Measurements from ENCODE around the gene DGKD.

The DGKD gene

DNA sequence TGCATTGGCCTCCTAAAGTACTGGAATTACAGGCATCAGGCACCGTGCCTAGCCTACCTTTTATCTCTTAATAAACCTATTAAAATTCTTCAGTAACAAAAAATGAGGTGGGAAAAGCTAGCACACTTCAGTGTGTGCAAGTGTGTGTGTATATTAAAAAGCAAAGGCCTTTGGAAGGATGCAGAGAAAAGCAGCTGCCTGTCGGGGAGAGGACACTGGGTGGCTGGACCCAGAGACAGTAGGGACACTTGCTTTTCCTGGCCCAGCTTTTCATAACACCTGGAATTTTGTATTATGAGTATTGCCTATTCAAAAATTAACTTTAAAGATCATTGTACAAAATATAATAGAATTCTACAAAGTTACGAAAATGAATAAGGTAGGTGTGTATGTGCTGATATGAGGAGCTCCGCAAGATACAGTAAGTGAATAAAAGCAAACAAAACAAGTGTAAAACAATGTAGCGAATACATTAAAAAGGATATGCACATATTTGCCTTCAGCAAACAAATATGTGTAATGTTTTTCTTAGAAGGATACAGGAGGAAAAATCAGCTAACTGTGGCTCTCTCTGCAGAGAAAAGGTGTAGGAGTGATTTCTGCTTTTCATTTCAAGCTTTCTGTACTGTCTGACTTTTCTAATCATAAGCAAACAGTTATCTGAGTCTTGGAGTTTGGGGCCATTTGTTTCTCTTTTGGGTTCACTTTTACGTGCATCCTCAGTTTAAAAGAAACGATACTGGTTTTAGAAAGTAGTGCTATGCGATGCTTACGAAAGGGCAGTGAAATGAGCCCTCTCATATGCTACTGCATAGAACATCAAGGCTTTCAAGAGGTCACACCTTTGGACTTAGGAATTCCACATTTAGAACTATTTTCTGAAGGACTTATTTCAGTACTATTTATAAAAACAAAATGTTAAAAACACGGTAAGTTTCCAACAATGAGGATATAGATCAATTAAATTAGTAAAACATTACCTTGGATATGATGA is 141.5 kb downstream of the DGKD start:
- TF ChIP-seq, protein P1, sequence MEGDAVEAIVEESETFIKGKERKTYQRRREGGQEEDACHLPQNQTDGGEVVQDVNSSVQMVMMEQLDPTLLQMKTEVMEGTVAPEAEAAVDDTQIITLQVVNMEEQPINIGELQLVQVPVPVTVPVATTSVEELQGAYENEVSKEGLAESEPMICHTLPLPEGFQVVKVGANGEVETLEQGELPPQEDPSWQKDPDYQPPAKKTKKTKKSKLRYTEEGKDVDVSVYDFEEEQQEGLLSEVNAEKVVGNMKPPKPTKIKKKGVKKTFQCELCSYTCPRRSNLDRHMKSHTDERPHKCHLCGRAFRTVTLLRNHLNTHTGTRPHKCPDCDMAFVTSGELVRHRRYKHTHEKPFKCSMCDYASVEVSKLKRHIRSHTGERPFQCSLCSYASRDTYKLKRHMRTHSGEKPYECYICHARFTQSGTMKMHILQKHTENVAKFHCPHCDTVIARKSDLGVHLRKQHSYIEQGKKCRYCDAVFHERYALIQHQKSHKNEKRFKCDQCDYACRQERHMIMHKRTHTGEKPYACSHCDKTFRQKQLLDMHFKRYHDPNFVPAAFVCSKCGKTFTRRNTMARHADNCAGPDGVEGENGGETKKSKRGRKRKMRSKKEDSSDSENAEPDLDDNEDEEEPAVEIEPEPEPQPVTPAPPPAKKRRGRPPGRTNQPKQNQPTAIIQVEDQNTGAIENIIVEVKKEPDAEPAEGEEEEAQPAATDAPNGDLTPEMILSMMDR (IDR thresholded peaks at IDR 0.05; ENCODE audit: low read depth, low read length) = no peak
- no peak for TF ChIP-seq EZH2phosphoT487 (IDR thresholded peaks at IDR 0.05; ENCODE audit: low read depth)
- Histone ChIP-seq H3K27me3 (ENCODE audit: low read depth, low read length) (no peaks in the 10 kb centered on the region), H3K9ac (ENCODE audit: low read length) (no peak overlapping the region), H3K4me2 (ENCODE audit: low read length) (no peak overlapping the region), H2AFZ (ENCODE audit: low read depth, low read length) (no peak overlapping the region), H3K4me1 (ENCODE audit: low read length) (no peaks in the 10 kb centered on the region), H3K36me3 (replicated peaks; ENCODE audit: low read depth, low read length) (no peaks in the 10 kb centered on the region), H3K4me3 (ENCODE audit: low read length) (no peak overlapping the region), H4K20me1 (ENCODE audit: insufficient read depth, low read length) (no peaks in the 10 kb centered on the region), H3K27ac (ENCODE audit: low read length) (no peak overlapping the region), H3K79me2 (ENCODE audit: low read length) (no peaks in the 10 kb centered on the region), H3K9me3 (ENCODE audit: insufficient read depth, low read length) (no peaks in the 10 kb centered on the region)

DNA sequence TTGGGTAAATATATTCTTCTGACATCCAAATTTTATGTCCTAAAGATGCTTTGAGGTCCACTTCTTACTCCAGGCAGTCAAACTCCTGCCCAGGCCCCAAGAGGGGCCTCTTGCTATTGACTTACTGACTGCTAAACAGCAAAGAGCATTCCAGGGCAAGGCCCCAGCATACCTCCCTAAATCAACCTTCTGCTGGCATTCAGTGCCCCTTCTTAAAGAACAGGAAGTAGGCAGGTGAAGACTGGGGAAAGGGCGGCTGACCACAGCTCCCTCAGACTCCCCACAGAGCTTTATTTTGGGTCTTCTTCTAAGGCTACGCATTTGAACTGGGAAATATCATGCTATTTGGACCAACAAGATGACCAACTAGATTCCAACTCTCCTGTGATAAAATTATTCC is 143.4 kb downstream of the DGKD start:
- Histone ChIP-seq H3K4me2 (ENCODE audit: low read length) (no peak overlapping the region), H3K4me3 (ENCODE audit: low read length) (no peak overlapping the region), H3K9ac (ENCODE audit: low read length) (no peak overlapping the region), H3K9me3 (ENCODE audit: insufficient read depth, low read length) (no peaks in the 10 kb centered on the region), H4K20me1 (ENCODE audit: insufficient read depth, low read length) (no peaks in the 10 kb centered on the region), H3K27ac (ENCODE audit: low read length) (no peak overlapping the region), H3K27me3 (ENCODE audit: low read depth, low read length) (no peaks in the 10 kb centered on the region), H3K79me2 (ENCODE audit: low read length) (no peaks in the 10 kb centered on the region), H3K4me1 (ENCODE audit: low read length) (no peaks in the 10 kb centered on the region), H3K36me3 (replicated peaks; ENCODE audit: low read depth, low read length) (no peaks in the 10 kb centered on the region), H2AFZ (ENCODE audit: low read depth, low read length) (no peak overlapping the region)
- TF ChIP-seq, protein P1 (IDR thresholded peaks at IDR 0.05; ENCODE audit: low read depth, low read length) = no peak
- no peak for TF ChIP-seq EZH2phosphoT487 (IDR thresholded peaks at IDR 0.05; ENCODE audit: low read depth)

DNA sequence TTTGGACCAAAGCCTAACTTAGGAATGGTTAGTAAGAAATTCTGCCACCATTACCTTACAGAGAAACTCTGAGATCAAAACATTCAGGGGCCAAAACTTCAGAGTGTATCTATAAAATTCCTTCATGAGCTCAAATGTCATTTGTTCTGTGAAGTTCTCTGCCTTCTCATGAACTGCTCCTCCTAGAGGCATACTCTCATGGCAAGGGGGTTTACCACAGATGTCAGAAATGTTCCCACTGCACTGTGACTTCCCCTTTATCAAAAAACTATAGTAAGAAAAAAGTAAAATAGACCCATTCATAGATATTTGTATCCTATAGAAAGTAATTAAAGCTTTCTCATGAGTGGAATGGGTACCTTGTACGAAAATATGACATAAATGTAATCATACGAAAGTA is 143.8 kb downstream of the DGKD start:
- no peak overlapping the region for H3K4me2 ChIP-seq (ENCODE audit: low read length)
- H3K4me1 ChIP-seq (ENCODE audit: low read length) = no peaks in the 10 kb centered on the region
- H3K27ac ChIP-seq (ENCODE audit: low read length) = no peak overlapping the region
- H3K79me2 ChIP-seq (ENCODE audit: low read length) = no peaks in the 10 kb centered on the region
- H4K20me1 ChIP-seq (ENCODE audit: insufficient read depth, low read length) = no peaks in the 10 kb centered on the region
- H3K36me3 ChIP-seq (replicated peaks; ENCODE audit: low read depth, low read length) = no peaks in the 10 kb centered on the region
- H3K4me3 ChIP-seq (ENCODE audit: low read length) = no peak overlapping the region
- no peaks in the 10 kb centered on the region for H3K9me3 ChIP-seq (ENCODE audit: insufficient read depth, low read length)
- H2AFZ ChIP-seq (ENCODE audit: low read depth, low read length) = no peak overlapping the region
- H3K9ac ChIP-seq (ENCODE audit: low read length) = no peak overlapping the region
- no peaks in the 10 kb centered on the region for H3K27me3 ChIP-seq (ENCODE audit: low read depth, low read length)
- TF ChIP-seq, protein P1 (IDR thresholded peaks at IDR 0.05; ENCODE audit: low read depth, low read length) = peak; percentile 12; the same call in 1 of the 2 replicates
- TF ChIP-seq EZH2phosphoT487 (IDR thresholded peaks at IDR 0.05; ENCODE audit: low read depth) = no peak

DNA sequence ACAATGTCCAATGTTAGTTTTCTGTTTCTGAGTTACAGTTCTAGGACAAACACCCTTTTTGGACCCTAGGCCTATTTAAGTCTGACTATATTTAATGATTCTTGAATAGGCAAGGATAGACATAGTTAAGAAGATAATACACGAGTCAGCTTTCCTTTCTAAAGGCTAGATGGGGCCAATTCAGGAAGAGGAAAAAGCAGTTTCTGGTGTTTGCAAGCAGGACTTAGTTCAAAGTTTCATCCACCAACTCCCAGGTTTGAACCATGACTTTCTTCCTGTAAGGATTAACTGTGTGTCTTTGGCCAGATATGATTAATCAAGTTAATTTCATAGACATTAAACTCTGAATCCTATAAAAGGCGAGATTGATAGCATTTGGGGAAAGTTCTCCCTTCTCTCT is 145.6 kb downstream of the DGKD start:
- H2AFZ ChIP-seq (ENCODE audit: low read depth, low read length) = no peak overlapping the region
- TF ChIP-seq EZH2phosphoT487 (IDR thresholded peaks at IDR 0.05; ENCODE audit: low read depth) = no peak
- TF ChIP-seq, protein P1 (IDR thresholded peaks at IDR 0.05; ENCODE audit: low read depth, low read length) = no peak
- no peak overlapping the region for H3K4me3 ChIP-seq (ENCODE audit: low read length)
- H4K20me1 ChIP-seq (ENCODE audit: insufficient read depth, low read length) = no peaks in the 10 kb centered on the region
- H3K27me3 ChIP-seq (ENCODE audit: low read depth, low read length) = no peaks in the 10 kb centered on the region
- H3K9me3 ChIP-seq (ENCODE audit: insufficient read depth, low read length) = no peaks in the 10 kb centered on the region
- H3K9ac ChIP-seq (ENCODE audit: low read length) = no peak overlapping the region
- no peak overlapping the region for H3K27ac ChIP-seq (ENCODE audit: low read length)
- no peak overlapping the region for H3K4me2 ChIP-seq (ENCODE audit: low read length)
- H3K4me1 ChIP-seq (ENCODE audit: low read length) = no peaks in the 10 kb centered on the region
- H3K36me3 ChIP-seq (replicated peaks; ENCODE audit: low read depth, low read length) = peaks cover 5% of the 10 kb centered on the region
- no peaks in the 10 kb centered on the region for H3K79me2 ChIP-seq (ENCODE audit: low read length)

Measured in OCI-LY3 (cell line).